HFFc6 (cell line): Measurements from ENCODE around the gene LRRN3. TPM values are rescaled to one million over a fixed set of nuclear protein-coding genes. Genes with fewer than 3 reads are reported as not detected.

Experiments used
- DNase-seq: peaks from one replicate; pipeline ENCODE4 v3.0.0-alpha.2; 2018
- H3K27ac Mint-ChIP-seq: 2 replicates; pipeline ENCODE4 v1.8.0; 2020; ENCODE audit warnings: mild to moderate bottlenecking, mixed read lengths
- H3K27me3 Mint-ChIP-seq: 2 replicates; pipeline ENCODE4 v1.8.0; 2021; ENCODE audit warnings: mild to moderate bottlenecking, moderate library complexity, mixed read lengths; ENCODE audit not compliant: insufficient read depth
- H3K36me3 Mint-ChIP-seq: 2 replicates; pipeline ENCODE4 v1.8.0; 2021; ENCODE audit warnings: low read depth, mixed read lengths
- H3K4me1 Mint-ChIP-seq: 2 replicates; pipeline ENCODE4 v1.8.0; 2020; ENCODE audit warnings: low read depth, mixed read lengths
- H3K4me3 Mint-ChIP-seq: 2 replicates; pipeline ENCODE4 v1.8.0; 2020; ENCODE audit warnings: mild to moderate bottlenecking, moderate library complexity, mixed read lengths
- H3K9me3 Mint-ChIP-seq: 2 replicates; pipeline ENCODE4 v1.8.0; 2020; ENCODE audit warnings: mild to moderate bottlenecking, mixed read lengths
- long read RNA-seq: library from polyadenylated mRNA; unstranded; transcript quantifications from one replicate; pipeline ENCODE4 v2.0.0, GENCODE V29; 2019
- total RNA-seq, 6 experiments: library from RNA; stranded (reverse); fragmentation: NEBNext Ultra II Directional; extraction: Animal tissue kit (Norgen Biotek cat#: 25700); gene quantifications; 2 replicates in 1 of 6; 3 replicates in 5 of 6; pipeline ENCODE4 v1.2.3, GENCODE V29; 2021
- TF ChIP-seq, protein P1 (sequence below): fragments of 200-600 bp; sonication (generic); IDR thresholded peaks from 2 replicates; pipeline ENCODE4 v1.5.0; 2021; ENCODE audit warnings: antibody characterized with exemption, mild to moderate bottlenecking

The LRRN3 gene
- total RNA-seq, result 10 to 100 TPM; 13.7 to 42.0 (median 35.5) TPM
- long read RNA-seq, transcript LRRN3-203 (2 exons, 3,513 nt), result major isoform, 20 of 36 reads
- long read RNA-seq, transcript LRRN3-201 (3 exons, 3,099 nt), result minor isoform, 8 of 36 reads
- long read RNA-seq, partial matches to known transcripts, result 5 of 36 reads
- long read RNA-seq, other reads (novel, unspliced or antisense), result 1 of 36 reads

DNA sequence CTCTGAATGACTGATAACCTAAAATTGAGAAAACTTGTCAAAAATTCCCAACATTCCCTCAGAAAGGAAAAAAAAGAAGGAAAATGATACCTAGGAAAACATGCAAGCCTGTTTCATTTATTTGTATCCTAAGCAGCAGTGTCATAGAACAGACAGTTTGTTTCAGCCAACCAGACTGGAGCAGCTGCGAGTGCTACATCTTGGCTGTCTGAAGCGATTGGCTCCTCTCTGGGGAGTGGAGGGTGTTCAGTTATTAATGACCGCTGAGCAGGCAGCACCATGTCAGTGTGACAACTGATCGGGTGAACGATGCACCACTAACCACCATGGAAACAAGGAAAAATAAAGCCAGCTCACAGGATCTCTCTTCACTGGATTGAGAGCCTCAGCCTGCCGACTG is at the start of gene LRRN3:
Gene LRRN3, plus strand, starts transcription at position 282 of the 400 bp plus-strand sequence. CDS start 31,646 bp downstream, outside the sequence.
- Mint-ChIP-seq H3K36me3 (no peaks in the 10 kb centered on the region; the same call in none of the 2 replicates), H3K4me3 (peak within 1 kb of the TSS; percentile 94), H3K27me3 (no peaks in the 10 kb centered on the region), H3K4me1 (peaks cover 51% of the 10 kb centered on the region), H3K27ac (peak within 1 kb of the TSS; percentile 64; the same call in 1 of the 2 replicates), H3K9me3 (no peaks in the 10 kb centered on the region)
- TF ChIP-seq, protein P1, sequence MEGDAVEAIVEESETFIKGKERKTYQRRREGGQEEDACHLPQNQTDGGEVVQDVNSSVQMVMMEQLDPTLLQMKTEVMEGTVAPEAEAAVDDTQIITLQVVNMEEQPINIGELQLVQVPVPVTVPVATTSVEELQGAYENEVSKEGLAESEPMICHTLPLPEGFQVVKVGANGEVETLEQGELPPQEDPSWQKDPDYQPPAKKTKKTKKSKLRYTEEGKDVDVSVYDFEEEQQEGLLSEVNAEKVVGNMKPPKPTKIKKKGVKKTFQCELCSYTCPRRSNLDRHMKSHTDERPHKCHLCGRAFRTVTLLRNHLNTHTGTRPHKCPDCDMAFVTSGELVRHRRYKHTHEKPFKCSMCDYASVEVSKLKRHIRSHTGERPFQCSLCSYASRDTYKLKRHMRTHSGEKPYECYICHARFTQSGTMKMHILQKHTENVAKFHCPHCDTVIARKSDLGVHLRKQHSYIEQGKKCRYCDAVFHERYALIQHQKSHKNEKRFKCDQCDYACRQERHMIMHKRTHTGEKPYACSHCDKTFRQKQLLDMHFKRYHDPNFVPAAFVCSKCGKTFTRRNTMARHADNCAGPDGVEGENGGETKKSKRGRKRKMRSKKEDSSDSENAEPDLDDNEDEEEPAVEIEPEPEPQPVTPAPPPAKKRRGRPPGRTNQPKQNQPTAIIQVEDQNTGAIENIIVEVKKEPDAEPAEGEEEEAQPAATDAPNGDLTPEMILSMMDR, result no peak
- peak; percentile 57 for DNase-seq

DNA sequence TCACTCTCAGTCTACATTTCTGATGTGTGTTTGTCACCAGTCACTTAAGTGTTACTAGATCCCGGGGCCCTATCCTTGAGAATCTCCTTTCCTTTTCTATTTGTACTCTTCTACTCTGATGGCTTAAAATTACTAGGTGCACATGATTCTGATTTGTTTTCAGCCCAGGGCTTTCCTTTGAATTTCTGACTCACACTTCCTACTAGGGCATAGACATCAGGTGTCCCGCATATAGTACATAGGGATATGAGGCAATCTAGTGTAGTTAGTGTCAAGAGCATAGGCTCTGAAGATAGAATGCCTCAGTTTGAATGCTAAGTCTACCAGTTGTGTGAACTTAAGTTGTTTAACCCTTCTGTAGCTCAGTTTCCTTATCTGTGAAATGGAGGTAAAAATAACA is 49.4 kb upstream of the LRRN3 start:
- TF ChIP-seq, protein P1, result no peak
- Mint-ChIP-seq H3K36me3 (no peaks in the 10 kb centered on the region), H3K27me3 (no peaks in the 10 kb centered on the region), H3K9me3 (no peaks in the 10 kb centered on the region), H3K27ac (no peak overlapping the region), H3K4me3 (no peak overlapping the region), H3K4me1 (peaks cover 7% of the 10 kb centered on the region; the same call in 1 of the 2 replicates)
- DNase-seq, result no peak

DNA sequence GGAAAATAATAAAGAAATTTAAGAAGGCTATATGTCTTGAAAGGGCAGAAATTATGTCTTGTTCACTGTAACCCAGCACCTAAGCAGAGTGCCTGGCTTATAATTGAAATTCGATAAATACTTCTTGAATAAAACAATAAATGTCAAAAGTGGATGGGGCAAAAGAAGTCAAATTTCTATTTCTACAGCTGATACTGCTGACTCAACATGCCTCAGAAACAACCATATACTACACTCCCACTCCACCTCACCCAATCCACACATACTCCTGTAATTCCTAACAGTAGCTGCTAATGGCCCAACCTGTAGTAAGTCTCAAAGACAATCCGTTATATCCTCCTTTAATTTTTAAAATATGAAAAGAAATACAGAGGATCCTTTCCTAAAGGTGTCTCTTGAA is 48.1 kb upstream of the LRRN3 start:
- H3K27me3 Mint-ChIP-seq, result no peaks in the 10 kb centered on the region
- TF ChIP-seq, protein P1, result no peak
- H3K9me3 Mint-ChIP-seq, result no peaks in the 10 kb centered on the region
- H3K27ac Mint-ChIP-seq, result no peak overlapping the region
- no peak overlapping the region for H3K4me3 Mint-ChIP-seq
- DNase-seq, result no peak
- H3K4me1 Mint-ChIP-seq, result peaks cover 7% of the 10 kb centered on the region; the same call in 1 of the 2 replicates
- no peaks in the 10 kb centered on the region for H3K36me3 Mint-ChIP-seq

DNA sequence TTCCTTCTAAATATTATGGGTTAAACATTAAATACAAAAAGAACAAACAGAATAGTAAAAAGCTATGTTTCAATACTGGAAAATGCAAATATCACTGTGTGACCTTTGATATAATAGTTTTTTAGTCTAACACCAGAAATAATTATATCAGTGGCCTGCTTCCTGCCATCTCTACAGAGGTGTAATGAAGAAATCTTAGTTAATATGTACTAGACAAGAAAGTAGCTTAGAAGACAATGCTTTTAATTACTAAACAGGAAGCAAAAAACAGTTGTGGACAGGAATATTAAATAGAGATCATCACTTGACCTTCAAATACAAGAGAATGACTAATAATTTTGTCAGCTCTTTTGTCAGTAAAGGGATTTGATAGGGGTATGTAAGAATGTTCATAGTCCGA is 47.4 kb upstream of the LRRN3 start:
- no peak for DNase-seq
- Mint-ChIP-seq H3K27me3 (no peaks in the 10 kb centered on the region), H3K4me1 (peaks cover 7% of the 10 kb centered on the region; the same call in 1 of the 2 replicates), H3K9me3 (no peaks in the 10 kb centered on the region), H3K27ac (no peak overlapping the region), H3K36me3 (no peaks in the 10 kb centered on the region), H3K4me3 (no peak overlapping the region)
- TF ChIP-seq, protein P1, result no peak

DNA sequence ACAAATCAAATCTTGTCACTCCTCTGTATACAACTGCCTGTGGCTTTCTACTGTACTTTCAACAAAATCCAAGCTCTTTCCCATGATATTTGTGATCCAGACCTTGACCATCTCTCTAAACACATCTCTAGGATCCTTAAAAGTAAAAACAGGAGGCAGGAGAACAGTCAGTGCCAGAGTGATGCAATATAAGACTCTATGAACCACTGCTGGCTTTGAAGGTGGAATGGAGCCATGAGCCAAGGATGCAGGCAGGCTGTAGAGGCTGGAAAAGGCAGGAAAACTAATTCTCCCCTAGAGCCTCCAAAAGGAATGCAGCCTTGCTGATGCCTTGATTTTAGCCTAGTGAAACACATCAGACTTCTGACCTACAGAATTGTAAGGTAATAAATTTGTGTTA is 45.5 kb upstream of the LRRN3 start:
- Mint-ChIP-seq H3K4me3 (no peak overlapping the region), H3K27me3 (no peaks in the 10 kb centered on the region), H3K9me3 (no peaks in the 10 kb centered on the region), H3K4me1 (peaks cover 11% of the 10 kb centered on the region; the same call in 1 of the 2 replicates), H3K27ac (no peak overlapping the region), H3K36me3 (no peaks in the 10 kb centered on the region)
- TF ChIP-seq, protein P1, result no peak
- no peak for DNase-seq
